ENCODE measurements around the gene STEAP4. TPM values are rescaled to one million over a fixed set of nuclear protein-coding genes. Genes with fewer than 3 reads are reported as not detected.

The STEAP4 gene
- total RNA-seq, result 9.8 TPM

DNA sequence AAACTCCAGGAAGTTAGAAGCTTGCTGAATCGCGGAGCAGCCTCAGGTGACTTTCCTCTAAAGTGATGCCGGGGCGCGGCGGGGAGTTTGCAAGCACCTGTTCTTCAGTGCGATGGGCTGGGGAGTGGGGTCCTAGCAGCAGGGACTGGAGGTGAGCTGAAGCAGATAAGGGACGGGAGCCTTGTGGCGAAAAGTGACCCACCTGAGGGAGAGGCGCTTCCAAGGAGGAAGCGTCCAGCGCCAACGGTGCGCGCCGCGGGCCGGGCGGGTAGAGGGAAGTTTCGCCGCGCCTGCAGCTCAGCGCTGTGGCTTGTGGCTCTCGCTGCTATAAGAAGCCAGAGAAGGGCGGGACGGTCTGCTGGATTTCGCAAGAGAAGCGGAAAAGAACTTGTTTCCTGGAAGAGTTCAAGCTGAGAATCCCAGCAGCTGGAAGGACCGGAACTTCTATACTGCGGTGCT lies at the start of gene STEAP4:
Gene STEAP4 (minus strand): TSS at position 305 of the 459 bp plus-strand sequence. CDS start 22,625 bp downstream, outside the sequence.
- DNase-seq (ENCODE audit: low spot score), result peak; percentile 83

DNA sequence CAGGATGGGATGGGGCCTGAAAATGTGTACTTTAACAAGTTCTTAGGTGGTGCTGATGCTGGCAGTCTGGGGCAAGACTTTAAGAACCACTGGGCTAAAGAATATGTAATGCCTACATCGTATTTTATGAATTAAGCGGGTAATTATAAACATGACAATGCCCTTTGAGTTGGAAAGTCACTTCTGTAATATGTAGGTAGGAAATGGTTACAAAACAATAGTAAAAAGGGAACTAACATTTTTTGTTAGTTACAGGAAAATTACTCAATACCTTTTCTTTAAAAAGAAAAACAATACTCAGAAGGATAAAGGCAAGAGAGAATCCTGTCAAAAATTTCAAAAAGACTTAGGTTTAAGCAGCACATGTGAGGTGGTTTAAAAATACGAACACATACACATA lies 48.3 kb upstream of the STEAP4 start:
- no peak for DNase-seq (ENCODE audit: low spot score)

DNA sequence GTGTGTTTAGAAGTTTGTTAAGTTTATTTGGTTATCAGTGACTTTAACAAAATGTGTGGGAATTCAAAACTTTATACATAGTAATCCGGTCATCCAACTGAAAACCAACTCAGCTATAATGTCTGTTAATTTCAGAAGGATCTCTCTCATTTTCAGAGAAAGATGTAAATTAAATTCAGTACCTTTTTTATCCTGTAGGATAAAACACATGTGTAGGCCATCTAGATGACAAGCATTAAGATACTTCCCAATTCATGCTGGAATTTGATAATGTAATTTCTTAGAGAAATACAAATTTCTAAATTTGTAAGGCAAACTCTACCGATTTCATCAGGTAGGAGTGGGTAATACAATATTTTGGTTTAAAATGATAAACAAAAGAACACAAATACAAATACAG lies 43.4 kb upstream of the STEAP4 start:
- DNase-seq (ENCODE audit: low spot score), result no peak

DNA sequence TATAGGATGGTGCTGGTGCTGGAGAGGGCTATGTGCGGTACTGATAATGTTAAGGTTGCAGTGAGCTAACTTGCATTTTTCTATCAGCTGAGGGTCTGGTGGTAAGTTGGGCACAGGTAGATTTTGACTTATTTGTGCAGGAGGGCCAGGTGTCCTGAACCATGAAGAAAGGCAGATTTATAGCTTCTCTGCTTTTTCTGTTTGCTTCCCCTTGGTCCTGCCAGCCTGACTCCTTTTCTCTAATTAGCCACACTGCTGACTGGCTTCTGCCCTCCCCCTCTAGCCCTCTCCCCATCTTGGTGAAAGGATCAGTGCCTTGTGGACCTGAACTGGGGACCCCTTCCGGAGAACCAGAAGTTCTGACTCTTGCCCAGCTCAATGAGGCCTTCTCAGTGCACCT lies 40.8 kb upstream of the STEAP4 start:
- DNase-seq (ENCODE audit: low spot score), result no peak

DNA sequence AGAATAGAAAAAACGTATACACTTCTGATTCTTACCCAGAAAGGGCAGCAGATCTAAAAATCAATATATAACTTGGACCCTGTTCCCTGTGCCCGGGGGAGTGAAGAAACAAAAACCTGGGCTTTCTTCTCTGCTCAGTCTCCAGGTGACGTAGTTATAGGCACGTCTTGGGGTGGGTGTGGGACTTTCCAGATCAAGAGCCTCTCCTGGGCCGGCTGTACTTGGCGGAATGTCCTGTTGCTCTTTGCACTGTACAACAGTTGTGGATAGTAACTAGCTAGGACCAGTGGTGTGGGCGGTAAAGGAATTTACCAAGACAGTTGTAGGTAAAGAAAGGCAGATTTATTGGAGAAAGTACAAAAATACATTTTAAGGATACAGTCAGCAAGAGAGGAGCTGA lies 40.4 kb upstream of the STEAP4 start:
- DNase-seq (ENCODE audit: low spot score), result peak; percentile 44

DNA sequence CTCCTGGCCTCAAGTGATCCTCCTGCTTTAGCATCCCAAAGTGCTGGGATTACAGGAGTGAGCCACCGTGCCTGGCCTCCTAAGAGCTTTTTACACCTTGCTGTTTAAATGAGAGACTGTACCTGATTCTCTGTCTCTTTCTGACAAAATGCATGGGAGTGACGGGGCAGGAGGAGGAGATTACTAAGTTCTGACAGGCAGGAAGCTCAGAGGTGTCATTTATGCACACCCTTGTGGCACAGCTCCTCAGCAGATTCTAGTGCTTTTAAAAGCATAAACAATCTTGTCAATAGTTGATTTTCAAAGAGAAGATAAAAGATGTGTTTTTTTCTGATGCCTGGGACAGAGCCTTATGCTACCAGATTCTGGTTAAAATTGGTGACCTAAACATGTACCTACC lies 39.7 kb upstream of the STEAP4 start:
- DNase-seq (ENCODE audit: low spot score), result no peak

DNA sequence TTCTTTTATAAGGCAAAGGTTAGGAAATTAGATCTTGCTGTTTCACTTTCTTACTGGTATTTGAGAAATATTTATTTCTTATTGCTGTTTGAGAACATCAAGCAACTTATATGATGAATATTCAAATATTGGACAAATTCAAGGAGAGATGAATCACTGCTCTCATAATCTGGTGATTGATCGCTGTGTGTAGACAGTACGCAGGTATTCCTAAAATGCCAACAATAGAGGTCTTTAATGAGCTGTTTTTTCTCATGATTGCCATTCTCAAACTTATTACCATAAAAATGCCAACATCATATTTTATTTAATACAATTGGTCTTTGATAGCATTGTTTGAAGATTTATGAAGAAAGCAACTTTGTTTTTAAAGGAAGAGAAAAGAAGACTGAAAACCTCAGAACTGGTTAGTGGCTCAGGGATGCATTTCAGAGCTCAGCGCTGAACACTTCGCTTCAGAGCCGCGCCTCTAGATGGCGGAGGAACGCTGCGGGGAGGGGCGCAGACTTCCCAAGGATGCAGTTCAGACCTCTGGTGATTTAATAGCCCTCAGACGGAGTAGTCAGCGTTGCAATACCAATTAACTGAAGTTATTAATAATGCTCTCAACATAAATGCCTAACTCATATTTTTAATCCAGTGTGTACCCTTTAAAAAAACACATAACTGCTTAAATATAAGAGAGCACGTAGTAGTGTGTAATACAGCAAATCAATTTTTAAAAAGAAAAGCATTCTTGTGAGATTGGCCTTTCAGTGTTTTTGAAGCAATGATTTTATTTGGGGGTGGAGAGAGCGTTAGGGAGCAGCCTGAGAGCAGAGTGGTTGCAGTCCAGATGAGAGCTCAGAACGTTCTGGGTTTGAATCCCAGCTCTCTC lies 38.5 kb upstream of the STEAP4 start:
- DNase-seq (ENCODE audit: low spot score), result peak; percentile 44

DNA sequence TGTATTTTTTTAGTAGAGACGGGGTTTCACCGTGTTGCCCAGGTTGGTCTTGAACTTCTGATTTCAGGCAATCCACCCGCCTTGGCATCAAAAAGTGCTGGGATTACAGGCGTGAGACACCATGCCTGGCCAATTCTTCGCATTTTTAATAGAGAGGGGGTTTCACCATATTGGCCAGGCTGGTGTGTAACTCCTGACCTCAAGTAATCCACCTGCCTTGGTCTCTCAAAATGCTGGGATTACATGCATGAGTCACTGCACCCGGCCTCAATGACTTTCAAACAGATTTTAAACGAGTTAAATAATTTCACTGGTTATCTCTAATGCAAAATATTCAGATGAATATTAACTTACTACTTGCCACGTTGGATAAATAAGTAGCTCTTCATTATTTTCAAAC lies 37.6 kb upstream of the STEAP4 start:
- no peak for DNase-seq (ENCODE audit: low spot score)

DNA sequence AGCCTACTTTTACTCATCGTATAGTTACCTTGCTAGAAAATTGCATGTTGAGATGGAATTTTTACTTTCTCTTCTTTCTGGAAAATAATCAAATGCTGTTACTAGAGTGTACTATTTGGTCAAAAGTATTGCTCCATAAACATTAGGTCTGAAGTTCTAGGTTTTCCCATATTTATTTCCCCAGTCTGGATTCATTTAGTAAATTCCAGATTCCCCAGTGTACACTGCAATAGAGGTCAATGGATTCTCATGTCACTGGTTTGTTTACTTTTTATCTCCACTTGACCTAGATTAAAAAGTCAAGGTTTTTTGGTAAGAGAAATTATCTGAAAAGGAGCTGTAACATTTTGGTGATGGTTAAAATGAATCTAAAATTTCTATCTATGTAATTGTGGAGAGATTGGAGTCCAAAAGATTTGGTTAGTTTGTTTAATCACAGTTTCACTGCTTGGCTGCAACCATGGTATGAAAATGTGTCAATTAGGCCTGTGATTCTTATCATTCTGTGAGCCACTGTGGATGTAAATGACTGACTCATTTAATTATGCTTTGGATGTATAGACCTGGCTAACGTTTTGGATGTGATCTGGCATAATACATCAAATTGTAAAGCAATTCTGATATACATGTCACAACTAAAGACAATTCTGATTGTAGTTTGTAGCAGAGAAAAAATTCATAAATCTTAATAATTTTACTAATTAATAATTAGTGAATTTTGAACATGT lies 32.7 kb upstream of the STEAP4 start:
- no peak for DNase-seq (ENCODE audit: low spot score)

DNA sequence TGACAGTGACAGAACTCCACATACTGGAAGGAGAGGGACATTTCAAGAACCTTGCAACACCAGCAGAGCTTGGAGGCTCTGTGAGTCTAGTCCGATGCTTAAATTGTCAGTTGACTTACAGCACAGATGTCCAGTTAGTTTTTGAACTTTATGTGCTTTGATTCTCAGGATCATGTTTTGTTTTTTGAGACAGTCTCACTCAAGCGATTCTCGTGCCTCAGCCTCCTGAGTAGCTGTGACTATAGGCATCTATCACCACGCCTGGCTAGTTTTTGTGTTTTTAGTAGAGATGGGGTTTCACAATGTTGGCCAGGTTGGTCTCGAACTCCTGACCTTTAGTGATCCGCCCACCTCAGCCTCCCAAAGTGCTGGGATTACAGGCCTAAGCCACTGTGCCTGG lies 31.8 kb upstream of the STEAP4 start:
- no peak for DNase-seq (ENCODE audit: low spot score)

DNA sequence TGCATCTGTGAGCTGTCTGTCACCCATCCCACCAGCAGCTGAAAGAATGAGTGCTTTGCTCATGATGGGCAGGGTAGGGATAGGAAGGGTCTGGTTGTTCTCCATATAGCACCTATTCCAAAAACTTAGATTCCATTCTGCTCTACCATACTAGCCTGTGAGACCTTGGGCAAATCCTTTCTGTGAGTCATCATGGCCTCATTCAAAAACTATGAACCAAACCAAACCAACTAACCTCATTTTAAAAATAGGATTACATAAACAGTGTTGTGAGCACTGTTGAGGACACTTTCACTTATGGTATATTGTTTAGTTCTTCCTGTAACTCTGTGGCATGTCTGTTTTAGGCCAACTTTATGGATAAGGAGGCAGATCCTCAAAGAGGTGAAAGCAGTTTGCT lies 30.9 kb upstream of the STEAP4 start:
- no peak for DNase-seq (ENCODE audit: low spot score)

DNA sequence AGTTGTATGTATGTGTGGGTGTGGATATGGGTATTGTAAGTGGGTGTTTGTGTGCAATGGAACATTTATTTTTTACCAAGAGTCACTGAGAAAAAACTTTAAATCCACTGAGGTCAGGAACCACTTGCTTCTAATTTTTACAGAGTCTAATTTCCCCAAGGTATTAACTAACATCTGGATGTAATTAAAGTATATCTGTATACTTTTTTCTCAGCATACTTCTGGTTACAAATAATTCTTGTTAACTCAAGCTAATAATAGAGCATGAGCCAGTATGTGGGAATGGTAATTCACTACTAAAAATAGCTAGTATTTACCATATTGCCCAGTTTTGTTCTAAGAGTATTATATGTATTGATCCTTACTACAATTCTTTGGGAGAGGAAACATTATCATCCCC lies 24.6 kb upstream of the STEAP4 start:
- no peak for DNase-seq (ENCODE audit: low spot score)

DNA sequence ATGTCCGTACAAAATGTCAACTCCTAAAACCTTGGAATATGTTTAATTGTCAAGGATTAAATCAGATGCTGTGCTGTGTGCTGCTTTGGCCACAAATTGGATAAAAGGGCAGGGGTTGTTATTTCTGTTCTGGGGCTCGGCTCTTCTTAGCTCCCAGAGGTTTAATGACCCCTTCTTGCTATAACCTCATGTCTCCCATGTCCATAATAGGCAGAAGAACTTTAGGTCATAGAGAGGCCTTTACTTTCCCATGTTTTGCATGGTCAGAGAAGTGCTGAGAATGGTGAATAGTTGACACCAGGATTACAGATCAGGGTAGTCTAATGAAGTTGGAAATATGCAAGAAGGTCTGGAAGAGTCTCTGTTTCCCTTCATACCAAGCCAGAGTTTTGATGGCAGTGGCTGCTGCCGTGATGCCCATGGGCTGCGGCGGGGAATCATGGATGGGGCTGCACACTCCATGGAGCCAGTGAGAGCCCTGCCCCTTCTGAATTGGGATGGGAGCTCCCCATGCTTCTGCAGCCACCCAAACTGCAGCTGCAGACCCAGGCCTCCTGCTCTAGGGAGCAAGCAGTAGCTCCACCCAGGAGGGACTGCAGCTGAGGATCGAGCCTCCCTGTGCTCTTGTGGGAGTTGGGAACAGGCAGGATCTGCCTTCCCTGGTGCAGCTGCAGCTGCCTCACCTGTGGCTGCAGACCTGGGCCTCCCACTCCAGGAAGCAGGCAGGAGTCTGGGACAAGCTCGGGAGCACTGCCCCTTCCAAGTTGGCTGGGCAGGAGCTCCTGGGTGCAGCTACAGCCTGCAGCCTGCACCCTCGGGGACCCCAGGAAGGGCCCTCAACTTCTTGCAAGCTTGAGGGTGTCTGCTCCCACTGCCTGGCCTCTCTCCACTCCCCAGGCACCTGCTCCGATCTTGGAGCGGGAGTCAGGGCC lies 23.1 kb upstream of the STEAP4 start:
- DNase-seq (ENCODE audit: low spot score), result no peak

DNA sequence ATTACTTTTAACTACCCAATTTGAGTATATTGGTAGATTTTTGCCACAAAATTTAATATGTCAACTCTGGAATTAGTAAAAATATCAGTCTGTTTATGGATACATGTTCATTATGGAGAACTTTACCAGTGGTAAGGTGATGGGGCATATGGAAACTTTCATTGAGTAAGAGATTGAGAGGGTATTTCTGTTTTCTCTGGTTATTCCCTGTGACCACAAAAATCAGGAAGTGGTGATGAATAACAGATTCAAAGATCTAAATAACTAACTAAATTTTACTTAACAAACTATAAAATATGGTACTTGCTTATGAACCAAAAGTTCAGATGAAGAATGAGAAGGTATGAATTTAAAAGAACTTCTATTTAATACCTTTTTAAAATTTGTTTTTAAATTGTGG lies 22.1 kb upstream of the STEAP4 start:
- DNase-seq (ENCODE audit: low spot score), result no peak

DNA sequence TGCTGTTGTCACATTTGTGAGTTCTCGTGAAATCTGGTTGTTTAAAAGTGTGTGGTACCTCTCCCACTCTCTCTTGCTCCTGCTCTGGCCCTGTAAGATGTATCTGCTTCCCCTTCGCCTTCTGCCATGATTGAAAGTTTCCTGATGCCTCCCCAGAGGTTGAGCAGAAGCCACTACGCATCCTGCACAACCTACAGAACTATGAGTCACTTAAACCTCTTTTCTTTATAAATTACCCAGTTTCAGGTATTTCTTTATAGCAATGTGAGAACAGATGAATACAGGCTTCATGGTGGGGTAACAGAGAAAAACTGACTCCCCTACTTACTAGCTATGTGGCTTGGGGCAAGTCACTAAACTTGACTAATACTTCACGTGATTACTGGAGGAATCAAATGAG lies 18.0 kb upstream of the STEAP4 start:
- DNase-seq (ENCODE audit: low spot score), result no peak

DNA sequence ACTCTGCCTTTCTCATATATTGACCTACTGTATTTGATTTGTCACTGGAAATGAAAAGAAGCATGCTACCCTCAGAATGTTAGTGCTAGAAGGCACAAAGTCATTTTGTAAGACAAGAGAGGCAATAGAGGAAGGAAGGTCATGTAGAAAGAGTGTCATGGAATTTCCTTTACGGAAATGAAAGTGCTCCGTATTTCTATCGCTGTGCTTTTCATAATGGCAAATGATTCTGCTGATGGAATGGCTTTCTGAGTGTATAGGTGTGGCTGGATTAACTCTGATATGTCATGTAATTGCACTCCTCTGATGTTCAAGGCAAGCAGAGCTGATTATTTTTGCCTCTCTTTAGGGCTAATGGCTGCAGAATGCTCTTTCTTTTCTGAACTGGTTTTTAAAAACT lies 15.5 kb upstream of the STEAP4 start:
- DNase-seq (ENCODE audit: low spot score), result no peak

DNA sequence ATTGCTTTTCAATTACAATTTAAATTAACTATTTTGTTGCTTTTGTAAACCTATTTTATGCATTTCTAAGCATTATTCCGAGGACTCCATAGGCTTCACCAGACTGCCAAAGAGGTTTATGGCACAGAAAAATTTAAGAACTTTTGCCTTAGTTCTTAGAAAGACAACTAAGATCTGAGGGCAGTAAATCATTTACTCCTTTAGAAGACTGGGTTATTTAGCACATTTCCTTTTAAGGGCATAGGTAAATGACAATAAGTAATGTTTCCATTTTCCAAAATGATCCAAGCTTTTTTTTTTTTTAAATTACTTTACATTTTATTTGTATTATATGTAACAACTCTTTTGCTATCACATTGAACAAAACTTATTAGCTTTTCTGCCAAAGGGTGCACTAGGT lies 15.0 kb upstream of the STEAP4 start:
- no peak for DNase-seq (ENCODE audit: low spot score)

DNA sequence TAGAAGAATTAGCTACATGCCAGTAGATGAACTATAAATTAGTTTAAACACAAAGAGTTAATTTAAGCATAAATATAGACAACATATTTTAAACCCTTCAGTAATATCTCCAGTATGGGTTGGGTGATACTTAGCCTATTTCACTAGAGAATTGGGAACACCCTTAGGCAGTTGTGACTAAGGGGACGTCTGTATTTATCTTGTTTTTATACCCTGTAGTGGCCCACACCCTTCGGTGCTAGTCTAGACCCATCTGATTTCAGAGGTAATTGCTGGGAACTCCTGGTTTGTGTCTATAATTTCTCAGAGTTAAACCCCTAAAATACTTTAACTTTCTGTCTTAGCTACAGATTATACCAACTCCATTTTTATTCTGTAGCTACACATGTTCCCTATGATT lies 11.5 kb upstream of the STEAP4 start:
- DNase-seq (ENCODE audit: low spot score), result no peak

DNA sequence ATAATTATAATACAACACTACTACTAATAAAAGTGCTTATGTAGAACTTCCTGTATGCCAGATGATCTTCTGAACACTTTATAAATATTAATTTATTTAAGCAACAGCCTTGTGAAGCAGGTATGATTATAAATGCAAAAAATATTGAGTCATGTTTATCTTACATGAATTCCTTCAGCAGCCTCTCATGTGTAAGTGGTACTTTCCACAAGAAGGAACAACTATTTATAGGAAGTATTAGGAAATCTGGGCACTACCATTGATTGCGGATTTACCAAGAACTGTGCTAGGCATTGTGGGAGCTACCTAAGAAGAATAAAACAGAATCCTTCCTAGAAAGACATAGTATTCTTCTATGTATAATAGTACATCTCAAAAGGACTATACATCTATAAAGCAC lies 10.7 kb upstream of the STEAP4 start:
- no peak for DNase-seq (ENCODE audit: low spot score)

DNA sequence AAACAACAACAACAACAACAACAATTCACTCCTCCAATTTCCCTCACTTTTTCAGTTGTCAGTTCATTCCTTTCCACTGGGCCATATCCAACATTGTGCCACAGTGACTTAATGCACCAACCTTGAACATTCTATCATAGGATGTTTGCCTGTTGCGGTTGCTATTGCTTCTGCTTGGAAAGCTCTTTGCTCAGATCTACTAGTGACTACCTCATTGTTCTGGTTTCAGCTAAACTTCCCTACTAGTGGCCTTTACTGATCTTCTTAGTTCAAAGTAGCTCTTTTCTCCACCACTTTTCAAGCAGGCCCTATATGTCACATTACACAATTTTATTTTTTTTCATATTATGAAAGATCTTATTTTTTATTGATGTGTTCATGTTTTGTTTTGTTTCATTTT lies 9.8 kb upstream of the STEAP4 start:
- DNase-seq (ENCODE audit: low spot score), result no peak

DNA sequence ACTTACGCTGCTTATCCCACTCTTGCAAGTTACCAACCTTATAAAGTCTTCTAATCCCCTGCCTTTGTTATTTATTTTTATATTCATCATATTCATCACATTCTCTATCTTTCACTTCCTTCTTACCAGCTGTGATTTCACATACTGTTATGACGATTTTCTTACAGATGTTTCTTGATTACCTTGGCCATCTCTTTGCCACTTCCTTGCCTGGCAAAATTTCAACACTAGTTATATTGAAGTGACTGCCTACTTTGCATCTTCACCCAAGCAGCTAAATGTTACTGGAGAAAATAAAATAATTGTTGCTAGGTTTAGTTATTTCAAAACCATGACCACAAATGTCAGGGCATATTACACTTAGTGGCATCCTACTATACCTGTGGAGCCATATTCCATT lies 8.8 kb upstream of the STEAP4 start:
- no peak for DNase-seq (ENCODE audit: low spot score)

DNA sequence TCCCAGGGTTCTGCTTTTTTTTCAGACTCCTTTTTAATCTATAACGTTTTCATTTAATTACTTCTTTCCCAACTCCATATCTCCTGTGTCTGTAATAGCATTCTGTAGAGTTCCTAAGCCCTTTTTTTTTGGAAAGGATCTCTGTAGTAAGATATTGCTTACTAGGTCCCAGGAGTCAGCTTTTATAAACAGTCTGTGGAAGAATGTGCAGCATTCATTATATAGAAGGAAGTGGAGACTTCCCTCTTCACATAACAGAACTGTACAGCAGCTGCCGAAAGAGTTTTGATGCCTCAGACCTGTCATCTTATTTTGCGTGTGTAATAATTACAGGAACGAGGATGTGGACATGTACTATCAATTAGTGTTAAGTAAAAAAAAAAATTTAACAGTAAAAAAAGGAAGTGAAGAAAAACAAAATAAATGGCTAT lies 7.4 kb upstream of the STEAP4 start:
- DNase-seq (ENCODE audit: low spot score), result no peak

All from mucosa of gallbladder (tissue), 1 donor.